GM21447 (cell line): ENCODE results near the gene DYRK1A.

Source experiments
- ATAC-seq: cut with Tn5 transposase; IDR thresholded peaks from one replicate; pipeline ENCODE4 v1.9.1; 2021; ENCODE audit not compliant: unreplicated experiment

Gene DYRK1A

GRCh38 chr21:37447288-37447936, 80.8 kb downstream of the DYRK1A start:
- ATAC-seq = no peak

GRCh38 chr21:37449302-37449937, 82.8 kb downstream of the DYRK1A start:
- no peak for ATAC-seq

- ATAC-seq = no peak
Measured at GRCh38 chr21:37450445-37450941, 83.9 kb downstream of the DYRK1A start.

- no peak for ATAC-seq
Measured at GRCh38 chr21:37451446-37451845, 84.9 kb downstream of the DYRK1A start.

GRCh38 chr21:37452227-37452626, 85.7 kb downstream of the DYRK1A start:
- ATAC-seq = no peak

- no peak for ATAC-seq
Measured at GRCh38 chr21:37453350-37453749, 86.8 kb downstream of the DYRK1A start.

- ATAC-seq = no peak
Measured at GRCh38 chr21:37454869-37455503, 88.4 kb downstream of the DYRK1A start.

- ATAC-seq = no peak
Measured at GRCh38 chr21:37455504-37455911, 88.9 kb downstream of the DYRK1A start.

- ATAC-seq = no peak
Measured at GRCh38 chr21:37458669-37459276, 92.2 kb downstream of the DYRK1A start.

- no peak for ATAC-seq
Measured at GRCh38 chr21:37459575-37459974, 93.0 kb downstream of the DYRK1A start.

- no peak for ATAC-seq
Measured at GRCh38 chr21:37460196-37460595, 93.6 kb downstream of the DYRK1A start.

- no peak for ATAC-seq
Measured at GRCh38 chr21:37461479-37461878, 94.9 kb downstream of the DYRK1A start.

GRCh38 chr21:37462087-37462861, 95.7 kb downstream of the DYRK1A start:
- ATAC-seq = no peak

- no peak for ATAC-seq
Measured at GRCh38 chr21:37463083-37463801, 96.7 kb downstream of the DYRK1A start.

GRCh38 chr21:37467082-37467481, 100.5 kb downstream of the DYRK1A start:
- ATAC-seq = no peak

GRCh38 chr21:37468909-37469308, 102.3 kb downstream of the DYRK1A start:
- no peak for ATAC-seq

GRCh38 chr21:37469441-37469840, 102.9 kb downstream of the DYRK1A start:
- ATAC-seq = no peak

- no peak for ATAC-seq
Measured at GRCh38 chr21:37472581-37472980, 106.0 kb downstream of the DYRK1A start.

GRCh38 chr21:37473491-37473890, 106.9 kb downstream of the DYRK1A start:
- ATAC-seq = no peak

GRCh38 chr21:37474342-37474741, 107.8 kb downstream of the DYRK1A start:
- no peak for ATAC-seq
